Measurements from ENCODE around the gene UHMK1.
"Not testable (repeated sequence)": the region's sequence is repeated elsewhere in the genome, so short reads cannot be mapped to it uniquely, and the experiment has no call there.

UHMK1 gene

GRCh38 chr1:162566870-162567269, 69.3 kb downstream of the UHMK1 start:
- no peak for DNase-seq

- DNase-seq, result no peak
These were observed 71.2 kb downstream of the UHMK1 start for GRCh38 chr1:162568802-162569201.

GRCh38 chr1:162570718-162571117, 73.1 kb downstream of the UHMK1 start:
- DNase-seq, result no peak

- DNase-seq, result not testable (repeated sequence)
These were observed 73.5 kb downstream of the UHMK1 start for GRCh38 chr1:162571121-162571520.

- DNase-seq, result no peak
These were observed 74.1 kb downstream of the UHMK1 start for GRCh38 chr1:162571696-162572095.

GRCh38 chr1:162573136-162573535, 75.5 kb downstream of the UHMK1 start:
- no peak for DNase-seq

GRCh38 chr1:162578071-162578700, 80.6 kb downstream of the UHMK1 start:
- DNase-seq, result no peak

- no peak for DNase-seq
These were observed 81.3 kb downstream of the UHMK1 start for GRCh38 chr1:162578936-162579335.
